ENCODE results near the gene GNG13.

- TF ChIP-seq CTCF (IDR thresholded peaks at IDR 0.05), result no peak
- no peak for TF ChIP-seq POLR2A (IDR thresholded peaks at IDR 0.05)
These were observed 35.7 kb upstream of the GNG13 start for GRCh38 chr16:836221-836620.
